Measurements from ENCODE around the gene DPYD. TPM values are rescaled to one million over a fixed set of nuclear protein-coding genes. Genes with fewer than 3 reads are reported as not detected.

Gene DPYD
- total and polyA plus RNA-seq, 9 of the 15 experiments (the other 6 are each of a cell fraction or from before 2014, with no cell fraction given): 0.03 to 0.25 (median 0.08) TPM; not detected in 2

DNA sequence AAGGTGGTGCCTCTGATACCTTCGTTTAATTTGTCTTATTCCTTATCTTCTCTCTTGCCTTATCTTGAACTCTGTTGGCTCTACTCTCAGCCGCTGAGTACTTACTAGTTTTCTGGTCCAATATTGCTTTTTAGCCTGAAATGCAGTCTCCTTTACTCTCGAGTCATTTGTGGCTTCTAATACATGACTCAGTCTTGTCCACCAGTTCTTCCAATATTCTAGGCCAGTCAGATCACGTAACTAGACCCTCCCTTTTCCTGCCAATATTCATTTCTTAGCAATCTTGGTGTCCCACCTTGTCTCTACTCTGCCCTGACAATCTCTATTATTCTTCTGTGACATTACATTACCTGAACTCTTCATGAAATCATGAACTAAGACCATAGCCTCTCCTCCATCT lies 555.8 kb downstream of the DPYD start:
- Histone ChIP-seq H3K27me3 (ENCODE audit: control insufficient read depth in 2 of 2, insufficient read depth in 2 of 2, low read length in 2 of 2) (no peaks in the 10 kb centered on the region), H3K27ac (ENCODE audit: extremely low read depth, low read depth, low read length) (no peak overlapping the region), H4K20me1 (replicated peaks; ENCODE audit: control insufficient read depth, insufficient read depth, low read length) (no peaks in the 10 kb centered on the region), H3K4me1 (replicated peaks in 1 of 2; ENCODE audit: control insufficient read depth in 2 of 2, insufficient read depth in 2 of 2, low read length in 2 of 2) (no peaks in the 10 kb centered on the region), H3K4me3 (no peak overlapping the region), H3K9me1 (ENCODE audit: control insufficient read depth, insufficient read depth, low read length) (no peaks in the 10 kb centered on the region), H3K36me3 (ENCODE audit: control insufficient read depth, insufficient read depth, low read length) (no peaks in the 10 kb centered on the region), H3K9ac (ENCODE audit: insufficient read depth in 1 of 2, low read depth in 2 of 2, low read length in 2 of 2) (no peak overlapping the region), H3K4me2 (ENCODE audit: insufficient read depth, low read length) (no peak overlapping the region), H3K9me3 (replicated peaks; ENCODE audit: control insufficient read depth, insufficient read depth, low read depth, low read length) (no peaks in the 10 kb centered on the region), H3K79me2 (ENCODE audit: control insufficient read depth, insufficient read depth, low read length) (no peaks in the 10 kb centered on the region), H2AFZ (ENCODE audit: low read depth, low read length) (no peak overlapping the region)
- ChIA-PET CTCF (ENCODE audit: low intra/inter-chr PET ratio) (no interaction called here), POLR2A (no interaction called here)
- in situ Hi-C loops (cut with MboI) (no loop called here), intact Hi-C loops (cut with micrococcal nuclease) (no loop called here)
- no peak for DNase-seq (ENCODE audit: extremely low read depth in 1 of 4, low spot score in 3 of 4)
- TF ChIP-seq CBX1 (IDR thresholded peaks at IDR 0.05; ENCODE audit: low read depth): no peak
- TF ChIP-seq SMARCC2 (IDR thresholded peaks at IDR 0.05; ENCODE audit: low read depth): no peak
- TF ChIP-seq RUNX1 (IDR thresholded peaks at IDR 0.05; ENCODE audit: low read depth): no peak
- no peak for TF ChIP-seq TGIF2 (CRISPR knock-in tag; IDR thresholded peaks at IDR 0.05)
- no peak for TF ChIP-seq ZNF408 (CRISPR knock-in tag; IDR thresholded peaks at IDR 0.05; ENCODE audit: low read depth)
- TF ChIP-seq ZNF212 (CRISPR knock-in tag; IDR thresholded peaks at IDR 0.05): no peak
- TF ChIP-seq POLR2B (IDR thresholded peaks at IDR 0.05; ENCODE audit: low read depth, partially characterized antibody): no peak
- TF ChIP-seq, protein P1, sequence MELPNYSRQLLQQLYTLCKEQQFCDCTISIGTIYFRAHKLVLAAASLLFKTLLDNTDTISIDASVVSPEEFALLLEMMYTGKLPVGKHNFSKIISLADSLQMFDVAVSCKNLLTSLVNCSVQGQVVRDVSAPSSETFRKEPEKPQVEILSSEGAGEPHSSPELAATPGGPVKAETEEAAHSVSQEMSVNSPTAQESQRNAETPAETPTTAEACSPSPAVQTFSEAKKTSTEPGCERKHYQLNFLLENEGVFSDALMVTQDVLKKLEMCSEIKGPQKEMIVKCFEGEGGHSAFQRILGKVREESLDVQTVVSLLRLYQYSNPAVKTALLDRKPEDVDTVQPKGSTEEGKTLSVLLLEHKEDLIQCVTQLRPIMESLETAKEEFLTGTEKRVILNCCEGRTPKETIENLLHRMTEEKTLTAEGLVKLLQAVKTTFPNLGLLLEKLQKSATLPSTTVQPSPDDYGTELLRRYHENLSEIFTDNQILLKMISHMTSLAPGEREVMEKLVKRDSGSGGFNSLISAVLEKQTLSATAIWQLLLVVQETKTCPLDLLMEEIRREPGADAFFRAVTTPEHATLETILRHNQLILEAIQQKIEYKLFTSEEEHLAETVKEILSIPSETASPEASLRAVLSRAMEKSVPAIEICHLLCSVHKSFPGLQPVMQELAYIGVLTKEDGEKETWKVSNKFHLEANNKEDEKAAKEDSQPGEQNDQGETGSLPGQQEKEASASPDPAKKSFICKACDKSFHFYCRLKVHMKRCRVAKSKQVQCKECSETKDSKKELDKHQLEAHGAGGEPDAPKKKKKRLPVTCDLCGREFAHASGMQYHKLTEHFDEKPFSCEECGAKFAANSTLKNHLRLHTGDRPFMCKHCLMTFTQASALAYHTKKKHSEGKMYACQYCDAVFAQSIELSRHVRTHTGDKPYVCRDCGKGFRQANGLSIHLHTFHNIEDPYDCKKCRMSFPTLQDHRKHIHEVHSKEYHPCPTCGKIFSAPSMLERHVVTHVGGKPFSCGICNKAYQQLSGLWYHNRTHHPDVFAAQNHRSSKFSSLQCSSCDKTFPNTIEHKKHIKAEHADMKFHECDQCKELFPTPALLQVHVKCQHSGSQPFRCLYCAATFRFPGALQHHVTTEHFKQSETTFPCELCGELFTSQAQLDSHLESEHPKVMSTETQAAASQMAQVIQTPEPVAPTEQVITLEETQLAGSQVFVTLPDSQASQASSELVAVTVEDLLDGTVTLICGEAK (IDR thresholded peaks at IDR 0.05): no peak
- TF ChIP-seq, protein P1 (CRISPR knock-in tag; IDR thresholded peaks at IDR 0.05): no peak
- TF ChIP-seq TCF3 (CRISPR knock-in tag; IDR thresholded peaks at IDR 0.05): no peak
- WGBS (ENCODE audit: insufficient coverage, low coverage, missing lambda C conversion rate): 0% methylated on average over 4 of the region's 4 CpGs
- FAIRE-seq: no peak
- no TSS peak for BruUV-seq (replicated peaks)
- ATAC-seq: no peak
